Trophoblast cell (in vitro differentiated cells and primary cell): Measurements from ENCODE around the gene CDC42BPB.

Source experiments
- DNase-seq, 2 donors: peaks; one replicate each; pipeline ENCODE4 v3.0.0-alpha.2; 2016
- H2AFZ ChIP-seq: 2 replicates; pipeline ENCODE4 v1.6.1; 2013; ENCODE audit warnings: low read length, moderate library complexity, mild to moderate bottlenecking; ENCODE audit not compliant: insufficient read depth, poor library complexity
- H2AK5ac ChIP-seq: 2 replicates; pipeline ENCODE4 v1.6.1; 2013; ENCODE audit warnings: mild to moderate bottlenecking, low read length
- H2BK120ac ChIP-seq: 2 replicates; pipeline ENCODE4 v1.6.1; 2013; ENCODE audit warnings: low read length, mild to moderate bottlenecking, moderate library complexity; ENCODE audit not compliant: insufficient read depth, poor library complexity
- H2BK12ac ChIP-seq: 2 replicates; pipeline ENCODE4 v1.6.1; 2013; ENCODE audit warnings: mild to moderate bottlenecking, low read length, moderate library complexity
- H2BK5ac ChIP-seq: 2 replicates; pipeline ENCODE4 v1.6.1; 2013; ENCODE audit warnings: low read length, low read depth, moderate library complexity, mild to moderate bottlenecking; ENCODE audit not compliant: poor library complexity
- H3K14ac ChIP-seq: 2 replicates; pipeline ENCODE4 v1.6.1; 2013; ENCODE audit warnings: mild to moderate bottlenecking, low read length
- H3K18ac ChIP-seq: 2 replicates; pipeline ENCODE4 v1.6.1; 2013; ENCODE audit warnings: mild to moderate bottlenecking, low read length
- H3K23ac ChIP-seq: 2 replicates; pipeline ENCODE4 v1.6.1; 2013; ENCODE audit warnings: low read length
- H3K27ac ChIP-seq: 2 replicates; pipeline ENCODE4 v1.5.1; 2013; ENCODE audit warnings: low read depth, mild to moderate bottlenecking, inconsistent platforms, low read length, moderate library complexity
- H3K27me3 ChIP-seq: 2 replicates; pipeline ENCODE4 v1.6.1; 2013; ENCODE audit warnings: inconsistent platforms, mild to moderate bottlenecking, low read length, moderate library complexity; ENCODE audit not compliant: insufficient read depth
- H3K36me3 ChIP-seq, 2 experiments: 1 replicate in 1 of 2; 2 replicates in 1 of 2; pipeline ENCODE4 v1.6.1; 2013; ENCODE audit warnings: low read length in 2 of 2, mild to moderate bottlenecking in 2 of 2, moderate library complexity in 1 of 2; ENCODE audit not compliant: insufficient read depth in 2 of 2, control insufficient read depth in 1 of 2
- H3K4ac ChIP-seq: 2 replicates; pipeline ENCODE4 v1.6.1; 2013; ENCODE audit warnings: low read depth, mild to moderate bottlenecking, low read length, moderate library complexity
- H3K4me1 ChIP-seq, 2 experiments: 1 replicate in 1 of 2; 2 replicates in 1 of 2; pipeline ENCODE4 v1.6.1; 2013; ENCODE audit warnings: low read length in 2 of 2, mild to moderate bottlenecking in 2 of 2, moderate library complexity in 1 of 2; ENCODE audit not compliant: insufficient read depth in 2 of 2, control insufficient read depth in 1 of 2
- H3K4me2 ChIP-seq: 2 replicates; pipeline ENCODE4 v1.6.1; 2013; ENCODE audit warnings: inconsistent platforms, mild to moderate bottlenecking, low read length, moderate library complexity
- H3K4me3 ChIP-seq: 2 replicates; pipeline ENCODE4 v1.5.1; 2013; ENCODE audit warnings: mild to moderate bottlenecking, low read depth, low read length, inconsistent platforms
- H3K79me1 ChIP-seq: one replicate; pipeline ENCODE4 v1.6.1; 2013; ENCODE audit warnings: low read length
- H3K79me2 ChIP-seq: 2 replicates; pipeline ENCODE4 v1.6.1; 2013; ENCODE audit warnings: low read length, mild to moderate bottlenecking; ENCODE audit not compliant: control insufficient read depth, insufficient read depth, poor library complexity
- H3K9ac ChIP-seq: 2 replicates; pipeline ENCODE4 v1.6.1; 2013; ENCODE audit warnings: mild to moderate bottlenecking, low read length
- H3K9me3 ChIP-seq: 2 replicates; pipeline ENCODE4 v1.6.1; 2013; ENCODE audit warnings: low read depth, mild to moderate bottlenecking, control low read depth, inconsistent platforms, low read length; ENCODE audit not compliant: insufficient read depth
- H4K12ac ChIP-seq: 2 replicates; pipeline ENCODE4 v1.6.1; 2013; ENCODE audit warnings: low read depth, mild to moderate bottlenecking, low read length, moderate library complexity
- H4K8ac ChIP-seq: 2 replicates; pipeline ENCODE4 v1.6.1; 2013; ENCODE audit warnings: low read depth, mild to moderate bottlenecking, low read length, moderate library complexity
- H4K91ac ChIP-seq: one replicate; pipeline ENCODE4 v1.6.1; 2013; ENCODE audit warnings: low read depth, mild to moderate bottlenecking, low read length, moderate library complexity
- WGBS: extraction: QIAGEN DNeasy Blood & Tissue Kit; methylation state at CpG from one replicate; pipeline ENCODE4 v1.1.7; 2013; ENCODE audit warnings: missing lambda C conversion rate; ENCODE audit not compliant: insufficient read length, insufficient coverage; ENCODE audit errors: extremely low coverage; 5-methylcytosine and 5-hydroxymethylcytosine counted together

CDC42BPB gene

DNA sequence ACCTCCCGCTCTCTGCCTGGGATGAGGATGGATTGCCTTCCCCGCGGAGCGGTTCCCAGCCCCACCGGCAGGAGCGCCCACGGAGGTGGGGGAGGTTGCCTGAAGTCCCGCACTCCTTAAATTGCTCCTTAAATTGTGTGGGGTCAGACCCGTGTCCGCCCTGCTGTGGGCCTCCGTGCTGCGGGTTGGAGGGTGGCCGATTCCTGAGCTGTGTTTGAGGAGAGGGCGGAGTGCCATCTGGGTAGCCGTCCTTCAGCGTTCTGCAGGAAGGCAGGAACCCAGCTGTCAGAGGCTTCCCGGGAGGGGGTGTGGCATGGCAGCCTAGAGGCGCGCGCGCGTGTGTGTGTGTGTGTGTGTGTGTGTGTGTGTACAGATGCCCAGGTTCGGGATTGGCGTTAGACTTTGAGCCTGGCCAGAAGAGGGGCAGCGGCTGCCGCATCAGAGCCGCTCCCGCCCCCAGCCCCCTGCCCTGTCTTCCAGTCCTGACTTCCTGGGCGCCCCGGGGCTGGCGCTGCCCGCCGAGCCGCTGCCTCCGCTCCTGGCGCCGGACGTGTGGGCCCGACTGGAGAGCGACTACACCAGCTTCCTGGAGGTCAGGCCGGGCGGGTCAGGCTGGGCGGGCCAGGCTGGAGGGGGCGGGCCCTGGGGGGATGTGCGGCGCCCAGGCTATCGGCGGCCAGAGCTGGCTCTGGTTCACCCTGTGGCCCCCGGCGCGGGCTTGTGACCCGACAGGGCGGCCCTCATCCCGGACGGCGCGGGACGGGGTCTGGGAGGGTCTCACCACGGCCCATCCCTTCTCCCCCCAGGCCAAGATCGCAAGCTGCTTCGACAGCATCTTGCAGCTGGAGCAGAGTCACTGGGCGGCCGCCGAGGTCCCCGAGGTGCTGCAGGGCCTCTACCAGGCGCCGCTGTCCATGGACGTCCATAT lies 46.4 kb upstream of the CDC42BPB start:
- no peak overlapping the region for H2BK120ac ChIP-seq
- peak; percentile 84 to 90 for DNase-seq
- peaks cover 12 to 25% of the 10 kb centered on the region in 2 experiments for H3K4me1 ChIP-seq
- H3K4me3 ChIP-seq: no peak overlapping the region
- H3K23ac ChIP-seq: no peak overlapping the region
- no peak overlapping the region for H3K4ac ChIP-seq
- no peak overlapping the region for H4K8ac ChIP-seq
- H3K79me2 ChIP-seq: no peaks in the 10 kb centered on the region
- H3K27ac ChIP-seq: no peak overlapping the region
- no peak overlapping the region for H2AFZ ChIP-seq
- H4K91ac ChIP-seq: no peak overlapping the region
- peaks cover 8% of the 10 kb centered on the region for H3K79me1 ChIP-seq
- no peaks in the 10 kb centered on the region for H3K36me3 ChIP-seq
- no CpG with 5 or more reads among the region's 68 CpGs for WGBS
- no peak overlapping the region for H2BK5ac ChIP-seq
- no peak overlapping the region for H2AK5ac ChIP-seq
- H3K4me2 ChIP-seq: peak overlapping the region; percentile 37
- H3K18ac ChIP-seq: no peak overlapping the region
- H2BK12ac ChIP-seq: no peak overlapping the region
- H3K27me3 ChIP-seq: peaks cover 10% of the 10 kb centered on the region
- no peak overlapping the region for H3K9ac ChIP-seq
- no peak overlapping the region for H4K12ac ChIP-seq
- H3K14ac ChIP-seq: no peak overlapping the region
- peaks cover 5% of the 10 kb centered on the region for H3K9me3 ChIP-seq

DNA sequence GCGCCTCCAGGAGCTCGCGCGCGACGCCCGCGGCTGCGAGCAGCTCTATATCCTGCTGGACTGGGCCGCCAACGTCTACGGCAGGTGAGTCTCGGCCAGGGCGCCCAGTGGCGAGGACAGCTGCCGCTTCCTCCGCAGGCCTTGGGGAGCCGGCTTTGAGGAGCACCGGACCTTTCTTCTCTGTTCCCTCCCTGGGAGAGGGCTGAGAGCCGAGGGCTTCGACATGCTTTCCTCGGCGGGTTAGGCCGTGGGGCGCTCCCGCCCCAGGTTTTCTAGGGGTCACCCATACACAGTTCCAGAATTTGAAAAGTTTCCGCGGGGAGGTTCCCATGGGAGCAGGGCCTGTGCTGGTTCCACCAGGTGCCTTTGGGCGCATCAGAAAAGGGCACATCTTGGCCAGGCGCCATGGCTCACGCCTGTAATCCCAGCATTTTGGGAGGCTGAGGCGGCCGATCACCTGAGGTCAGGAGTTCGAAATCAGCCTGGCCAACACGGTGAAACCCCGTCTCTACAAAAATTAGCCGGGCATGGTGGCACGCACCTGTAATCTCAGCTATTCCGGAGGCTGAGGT lies 45.4 kb upstream of the CDC42BPB start:
- Histone ChIP-seq H2BK120ac (no peak overlapping the region), H3K4ac (no peak overlapping the region), H3K4me3 (no peak overlapping the region), H3K27me3 (peaks cover 10% of the 10 kb centered on the region), H3K9me3 (peaks cover 5% of the 10 kb centered on the region), H3K14ac (no peak overlapping the region), H3K27ac (no peak overlapping the region), H3K36me3 (no peaks in the 10 kb centered on the region), H3K18ac (no peak overlapping the region), H2BK12ac (no peak overlapping the region), H3K4me1 (peaks cover 12 to 25% of the 10 kb centered on the region in 2 experiments), H2BK5ac (no peak overlapping the region), H3K4me2 (no peak overlapping the region), H3K9ac (no peak overlapping the region), H3K79me2 (no peaks in the 10 kb centered on the region), H2AFZ (no peak overlapping the region), H4K91ac (no peak overlapping the region), H2AK5ac (no peak overlapping the region), H3K79me1 (peaks cover 4% of the 10 kb centered on the region), H4K8ac (no peak overlapping the region), H3K23ac (no peak overlapping the region), H4K12ac (no peak overlapping the region)
- no peak for DNase-seq
- no CpG with 5 or more reads among the region's 39 CpGs for WGBS

DNA sequence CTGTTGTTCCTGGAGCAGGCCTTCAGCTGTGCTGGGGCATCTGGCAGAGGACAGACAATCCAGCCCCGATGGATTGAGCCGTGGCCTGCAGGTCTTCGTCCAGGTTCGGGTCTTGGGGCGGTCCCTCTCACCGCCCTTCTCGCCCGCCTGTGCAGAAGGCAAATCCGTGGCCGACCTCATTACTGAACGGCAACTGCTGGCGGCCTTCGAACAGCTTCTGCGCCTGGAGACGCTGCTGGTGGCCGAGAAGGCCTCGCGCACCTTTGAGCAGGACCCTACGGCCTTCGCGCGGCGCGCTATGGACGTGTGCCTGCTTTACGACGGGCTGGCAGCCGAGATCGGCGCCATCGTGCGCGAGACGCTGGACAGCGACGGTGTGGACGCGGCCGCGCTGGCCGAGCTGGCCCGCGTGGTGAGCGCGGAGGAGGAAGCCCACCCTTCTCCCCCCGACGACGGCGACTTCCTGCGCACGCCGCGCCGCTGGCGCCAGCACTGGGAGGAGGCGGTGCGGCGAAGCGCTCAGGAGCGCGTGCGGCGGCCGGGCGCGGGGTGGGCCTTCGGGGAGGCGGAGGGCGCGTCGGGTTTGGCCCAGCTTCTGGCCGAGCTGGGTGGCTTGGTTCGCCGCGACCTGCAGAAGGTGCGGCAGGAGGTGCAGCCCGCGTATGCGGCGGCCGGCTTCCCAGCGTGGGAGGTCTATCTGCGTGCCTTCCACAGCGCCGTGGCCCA lies 44.8 kb upstream of the CDC42BPB start:
- no CpG with 5 or more reads among the region's 85 CpGs for WGBS
- no peak overlapping the region for H2BK5ac ChIP-seq
- no peak overlapping the region for H3K23ac ChIP-seq
- H3K79me1 ChIP-seq: peaks cover 4% of the 10 kb centered on the region
- H4K8ac ChIP-seq: no peak overlapping the region
- H2BK12ac ChIP-seq: no peak overlapping the region
- H2BK120ac ChIP-seq: no peak overlapping the region
- no peak overlapping the region for H4K91ac ChIP-seq
- no peak overlapping the region for H2AFZ ChIP-seq
- no peak for DNase-seq
- peaks cover 10% of the 10 kb centered on the region for H3K27me3 ChIP-seq
- no peaks in the 10 kb centered on the region for H3K79me2 ChIP-seq
- H3K9ac ChIP-seq: no peak overlapping the region
- H3K4me1 ChIP-seq: peaks cover 12 to 25% of the 10 kb centered on the region in 2 experiments
- no peaks in the 10 kb centered on the region for H3K36me3 ChIP-seq
- H2AK5ac ChIP-seq: no peak overlapping the region
- H3K4me2 ChIP-seq: no peak overlapping the region
- no peak overlapping the region for H4K12ac ChIP-seq
- H3K4me3 ChIP-seq: no peak overlapping the region
- no peak overlapping the region for H3K27ac ChIP-seq
- H3K9me3 ChIP-seq: peaks cover 5% of the 10 kb centered on the region
- no peak overlapping the region for H3K4ac ChIP-seq
- H3K18ac ChIP-seq: no peak overlapping the region
- H3K14ac ChIP-seq: no peak overlapping the region

DNA sequence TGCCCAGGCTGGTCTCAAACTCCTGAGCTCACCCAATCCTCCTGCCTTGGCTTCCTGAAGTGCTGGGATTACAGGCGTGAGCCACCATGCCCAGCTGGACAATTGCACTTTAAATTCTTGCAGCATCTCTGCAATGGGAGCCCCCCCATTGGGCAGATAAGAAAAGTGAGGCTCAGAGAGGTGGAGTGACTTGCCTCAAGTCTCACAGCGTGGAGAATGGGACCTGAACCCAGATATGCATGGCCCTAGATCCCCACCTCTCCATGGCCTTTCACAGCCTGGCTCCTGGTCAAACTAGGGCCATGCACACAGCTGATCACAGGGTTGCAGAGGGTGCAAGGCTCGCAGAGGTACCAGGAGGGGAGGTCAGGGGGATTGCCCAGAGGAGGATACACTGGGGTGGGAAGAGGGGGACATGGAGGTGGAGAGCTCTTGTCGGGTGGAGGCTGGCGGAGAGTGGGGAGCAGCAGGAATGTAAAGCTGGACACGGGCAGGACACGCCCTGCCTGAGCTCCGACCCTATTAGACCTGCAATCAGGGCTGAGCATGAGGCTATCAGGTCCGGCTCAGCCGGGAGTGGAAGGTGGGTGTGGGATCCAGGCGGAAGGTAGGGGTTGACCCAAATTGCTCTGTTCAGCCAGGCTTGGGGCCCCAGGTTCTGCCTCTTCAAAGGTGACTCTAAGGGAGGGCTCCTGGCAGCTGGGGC lies 44.1 kb upstream of the CDC42BPB start:
- no peak overlapping the region for H3K4me3 ChIP-seq
- H3K4me2 ChIP-seq: no peak overlapping the region
- H2AFZ ChIP-seq: no peak overlapping the region
- H2AK5ac ChIP-seq: no peak overlapping the region
- DNase-seq: no peak
- H4K91ac ChIP-seq: no peak overlapping the region
- H3K14ac ChIP-seq: no peak overlapping the region
- peaks cover 4% of the 10 kb centered on the region for H3K79me1 ChIP-seq
- H3K36me3 ChIP-seq: no peaks in the 10 kb centered on the region
- no peak overlapping the region for H3K4ac ChIP-seq
- H3K4me1 ChIP-seq: peaks cover 12 to 25% of the 10 kb centered on the region in 2 experiments
- H3K27me3 ChIP-seq: peaks cover 10% of the 10 kb centered on the region
- H3K79me2 ChIP-seq: no peaks in the 10 kb centered on the region
- H2BK12ac ChIP-seq: no peak overlapping the region
- H3K9me3 ChIP-seq: peaks cover 5% of the 10 kb centered on the region
- no peak overlapping the region for H3K23ac ChIP-seq
- H2BK5ac ChIP-seq: no peak overlapping the region
- no peak overlapping the region for H4K12ac ChIP-seq
- H3K27ac ChIP-seq: no peak overlapping the region
- H3K9ac ChIP-seq: no peak overlapping the region
- H4K8ac ChIP-seq: no peak overlapping the region
- no peak overlapping the region for H2BK120ac ChIP-seq
- WGBS: no CpG with 5 or more reads among the region's 11 CpGs
- H3K18ac ChIP-seq: no peak overlapping the region
